Astrocyte (in vitro differentiated cells and primary cell): ENCODE data around the gene SMPD3. TPM values are rescaled to one million over a fixed set of nuclear protein-coding genes. Genes with fewer than 3 reads are reported as not detected.

Experiments
- DNase-seq: peaks from one replicate; pipeline ENCODE4 v3.0.0-alpha.2; 2010; ENCODE audit warnings: low read depth
- FAIRE-seq: peaks from 2 replicates; lab custom pipeline; 2011; peaks lifted over from hg19 to GRCh38; lab: Jason Lieb, UNC
- H2AFZ ChIP-seq: 2 replicates; pipeline ENCODE4 v1.6.0; 2012; ENCODE audit warnings: low read depth, low read length, inconsistent platforms
- H3K27ac ChIP-seq: 2 replicates; pipeline ENCODE4 v1.5.1; 2011; ENCODE audit warnings: low read depth, low read length, inconsistent platforms
- H3K27me3 ChIP-seq: 2 replicates; pipeline ENCODE4 v1.6.0; 2011; ENCODE audit warnings: low read length, inconsistent platforms; ENCODE audit not compliant: insufficient read depth
- H3K36me3 ChIP-seq: 2 replicates; pipeline ENCODE4 v1.5.1; 2011; ENCODE audit warnings: low read length, inconsistent platforms; ENCODE audit not compliant: insufficient read depth
- H3K4me1 ChIP-seq: 2 replicates; pipeline ENCODE4 v1.5.1; 2011; ENCODE audit warnings: low read length, inconsistent platforms; ENCODE audit not compliant: insufficient read depth
- H3K4me2 ChIP-seq: 2 replicates; pipeline ENCODE4 v1.6.0; 2012; ENCODE audit warnings: low read length, inconsistent platforms
- H3K4me3 ChIP-seq: 2 replicates; pipeline ENCODE4 v1.5.1; 2011; ENCODE audit warnings: low read depth, mild to moderate bottlenecking, low read length, inconsistent platforms; ENCODE audit not compliant: insufficient read depth
- H3K79me2 ChIP-seq: 2 replicates; pipeline ENCODE4 v1.6.0; 2012; ENCODE audit warnings: mild to moderate bottlenecking, low read length, inconsistent platforms; ENCODE audit not compliant: insufficient read depth
- H3K9ac ChIP-seq: 2 replicates; pipeline ENCODE4 v1.6.0; 2012; ENCODE audit warnings: mild to moderate bottlenecking, low read length, inconsistent platforms
- H3K9me3 ChIP-seq: 2 replicates; pipeline ENCODE4 v1.5.1; 2012; ENCODE audit warnings: low read depth, mild to moderate bottlenecking, low read length, inconsistent platforms; ENCODE audit not compliant: insufficient read depth
- H4K20me1 ChIP-seq: 2 replicates; pipeline ENCODE4 v1.6.0; 2012; ENCODE audit warnings: low read length, inconsistent platforms; ENCODE audit not compliant: insufficient read depth
- H3K27ac Mint-ChIP-seq: one replicate; pipeline ENCODE4 v1.8.0; 2021; ENCODE audit warnings: mild to moderate bottlenecking, mixed read lengths; ENCODE audit not compliant: unreplicated experiment
- H3K27me3 Mint-ChIP-seq: one replicate; pipeline ENCODE4 v1.8.0; 2021; ENCODE audit warnings: low read depth, mixed read lengths; ENCODE audit not compliant: unreplicated experiment
- H3K36me3 Mint-ChIP-seq: one replicate; pipeline ENCODE4 v1.8.0; 2021; ENCODE audit warnings: low read depth, mixed read lengths; ENCODE audit not compliant: unreplicated experiment
- H3K4me1 Mint-ChIP-seq: one replicate; pipeline ENCODE4 v1.8.0; 2021; ENCODE audit warnings: low read depth, mixed read lengths; ENCODE audit not compliant: unreplicated experiment
- H3K4me3 Mint-ChIP-seq: one replicate; pipeline ENCODE4 v1.8.0; 2021; ENCODE audit warnings: mild to moderate bottlenecking, moderate library complexity, mixed read lengths; ENCODE audit not compliant: unreplicated experiment
- H3K9me3 Mint-ChIP-seq: one replicate; pipeline ENCODE4 v1.8.0; 2021; ENCODE audit warnings: mild to moderate bottlenecking, mixed read lengths; ENCODE audit not compliant: unreplicated experiment
- EZH2 ChIP-seq: IDR thresholded peaks from 2 replicates; pipeline ENCODE4 v1.6.1; 2012; ENCODE audit warnings: mild to moderate bottlenecking, low read length, inconsistent platforms; ENCODE audit not compliant: insufficient read depth
- total RNA-seq: library from RNA; stranded (reverse); gene quantifications from 2 replicates; pipeline ENCODE4 v1.2.1, GENCODE V29; 2021
- TF ChIP-seq, protein P1 (sequence below): IDR thresholded peaks from 2 replicates; pipeline ENCODE4 v1.5.1; 2011; ENCODE audit warnings: low read depth, mild to moderate bottlenecking, inconsistent platforms, low read length, moderate library complexity; ENCODE audit not compliant: insufficient read depth

Gene SMPD3
- total RNA-seq, 1 donor from 2014 or later = 0.25 TPM

DNA sequence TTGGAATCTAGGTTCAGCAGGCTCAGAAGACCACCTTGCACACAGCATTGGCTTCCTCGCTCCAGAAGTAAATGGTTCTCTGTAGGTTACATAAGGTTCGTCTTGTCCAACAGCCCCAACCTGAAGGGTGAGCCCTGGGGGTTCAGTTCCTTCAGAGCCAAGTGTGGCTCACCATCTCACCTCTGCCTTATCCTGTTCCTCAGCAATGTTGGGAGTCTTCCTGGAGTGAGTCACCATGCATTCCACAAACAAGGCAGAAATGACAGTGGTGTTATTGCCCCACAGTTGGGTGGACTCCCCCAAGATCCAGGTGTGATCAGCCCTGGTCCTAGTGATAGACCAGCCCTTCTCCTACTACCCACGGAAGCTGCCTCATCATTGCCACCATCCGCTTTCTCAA is 26.8 kb upstream of the SMPD3 start:
- Mint-ChIP-seq H3K27me3 (peaks cover 42% of the 10 kb centered on the region), H3K9me3 (peaks cover 4% of the 10 kb centered on the region)

DNA sequence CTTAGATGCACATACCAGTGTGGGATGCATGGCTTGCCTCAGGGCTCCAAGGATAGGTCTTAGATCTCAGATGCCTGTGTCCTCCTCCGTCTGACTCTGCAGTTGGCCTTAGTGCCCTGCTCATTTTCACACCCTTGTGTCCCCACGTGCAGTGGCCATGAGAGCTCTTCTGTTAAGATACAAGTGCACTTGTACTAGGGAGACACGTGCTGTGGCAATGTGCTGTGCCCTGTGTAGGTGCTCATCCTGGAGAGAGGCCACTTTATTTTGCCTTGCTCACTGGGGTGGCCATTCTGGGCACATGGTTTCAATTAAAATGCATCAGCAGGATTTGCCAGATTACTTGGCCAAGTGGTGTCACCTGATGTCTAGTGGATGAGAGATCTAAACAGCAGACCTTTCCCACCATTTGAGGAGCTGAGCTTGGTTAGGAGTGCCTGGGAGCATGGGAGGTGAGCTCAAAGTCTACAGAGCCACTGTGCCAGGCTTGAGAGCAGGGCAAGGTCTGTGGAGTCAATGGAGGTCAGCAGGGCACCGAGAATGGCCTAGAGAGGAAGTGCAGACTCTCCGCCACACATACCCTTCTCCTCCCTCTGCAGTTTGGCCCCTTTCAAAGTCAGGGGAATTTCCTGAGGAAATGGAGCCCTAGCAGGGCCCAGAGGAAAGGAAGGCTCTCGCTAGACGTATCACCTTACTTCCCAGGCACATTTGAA is 25.2 kb upstream of the SMPD3 start:
- Histone ChIP-seq H4K20me1 (no peaks in the 10 kb centered on the region), H3K27me3 (peaks cover 17% of the 10 kb centered on the region), H3K4me3 (no peak overlapping the region), H3K4me1 (no peaks in the 10 kb centered on the region), H3K9ac (no peak overlapping the region), H3K79me2 (no peaks in the 10 kb centered on the region), H2AFZ (no peak overlapping the region), H3K4me2 (no peak overlapping the region), H3K9me3 (peaks cover 5% of the 10 kb centered on the region), H3K36me3 (no peaks in the 10 kb centered on the region), H3K27ac (no peak overlapping the region)
- Mint-ChIP-seq H3K27ac (no peak overlapping the region), H3K4me1 (no peaks in the 10 kb centered on the region), H3K9me3 (peaks cover 4% of the 10 kb centered on the region), H3K36me3 (no peaks in the 10 kb centered on the region), H3K27me3 (peaks cover 45% of the 10 kb centered on the region), H3K4me3 (no peak overlapping the region)
- no peak for FAIRE-seq
- no peak for DNase-seq
- TF ChIP-seq, protein P1, sequence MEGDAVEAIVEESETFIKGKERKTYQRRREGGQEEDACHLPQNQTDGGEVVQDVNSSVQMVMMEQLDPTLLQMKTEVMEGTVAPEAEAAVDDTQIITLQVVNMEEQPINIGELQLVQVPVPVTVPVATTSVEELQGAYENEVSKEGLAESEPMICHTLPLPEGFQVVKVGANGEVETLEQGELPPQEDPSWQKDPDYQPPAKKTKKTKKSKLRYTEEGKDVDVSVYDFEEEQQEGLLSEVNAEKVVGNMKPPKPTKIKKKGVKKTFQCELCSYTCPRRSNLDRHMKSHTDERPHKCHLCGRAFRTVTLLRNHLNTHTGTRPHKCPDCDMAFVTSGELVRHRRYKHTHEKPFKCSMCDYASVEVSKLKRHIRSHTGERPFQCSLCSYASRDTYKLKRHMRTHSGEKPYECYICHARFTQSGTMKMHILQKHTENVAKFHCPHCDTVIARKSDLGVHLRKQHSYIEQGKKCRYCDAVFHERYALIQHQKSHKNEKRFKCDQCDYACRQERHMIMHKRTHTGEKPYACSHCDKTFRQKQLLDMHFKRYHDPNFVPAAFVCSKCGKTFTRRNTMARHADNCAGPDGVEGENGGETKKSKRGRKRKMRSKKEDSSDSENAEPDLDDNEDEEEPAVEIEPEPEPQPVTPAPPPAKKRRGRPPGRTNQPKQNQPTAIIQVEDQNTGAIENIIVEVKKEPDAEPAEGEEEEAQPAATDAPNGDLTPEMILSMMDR = no peak
- no peak for TF ChIP-seq EZH2

More for the DNA sequence above, 26.8 kb upstream of the SMPD3 start:
- Mint-ChIP-seq H3K4me1 (no peaks in the 10 kb centered on the region), H3K27ac (no peak overlapping the region), H3K36me3 (no peaks in the 10 kb centered on the region), H3K4me3 (no peak overlapping the region)
- H3K27me3 ChIP-seq = peaks cover 10% of the 10 kb centered on the region
- H3K4me3 ChIP-seq = no peak overlapping the region
- FAIRE-seq (no peak), DNase-seq (no peak)
- no peaks in the 10 kb centered on the region for H3K36me3 ChIP-seq
- H3K9me3 ChIP-seq = peaks cover 5% of the 10 kb centered on the region
- no peak overlapping the region for H3K9ac ChIP-seq
- TF ChIP-seq, protein P1 = no peak
- TF ChIP-seq EZH2 = no peak
- H3K79me2 ChIP-seq = no peaks in the 10 kb centered on the region
- no peaks in the 10 kb centered on the region for H4K20me1 ChIP-seq
- no peak overlapping the region for H3K4me2 ChIP-seq
- H3K27ac ChIP-seq = no peak overlapping the region
- no peaks in the 10 kb centered on the region for H3K4me1 ChIP-seq
- no peak overlapping the region for H2AFZ ChIP-seq

DNA sequence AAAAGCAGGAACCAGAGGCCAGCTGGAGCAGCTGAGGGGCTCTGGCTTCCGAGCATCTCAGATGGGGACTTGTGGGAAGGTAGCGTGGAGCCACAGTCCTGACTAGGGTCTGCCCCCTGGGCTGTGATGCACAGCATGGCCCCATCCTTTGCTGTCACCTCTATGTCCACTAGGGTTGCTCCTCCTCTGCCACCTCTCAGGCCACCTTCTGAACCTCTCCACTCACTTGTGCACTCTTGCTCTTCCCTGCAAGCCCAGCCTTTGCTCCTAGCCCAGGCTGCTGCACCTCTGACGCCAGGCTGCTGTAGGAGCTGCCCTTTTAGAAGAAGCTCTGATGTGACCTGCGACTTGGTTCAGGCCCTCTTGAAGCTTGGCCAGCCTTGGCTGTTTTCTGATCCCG is 24.3 kb upstream of the SMPD3 start:
- Mint-ChIP-seq H3K4me1 (no peaks in the 10 kb centered on the region), H3K9me3 (peaks cover 4% of the 10 kb centered on the region), H3K27ac (no peak overlapping the region), H3K36me3 (no peaks in the 10 kb centered on the region), H3K27me3 (peaks cover 51% of the 10 kb centered on the region), H3K4me3 (no peak overlapping the region)
- no peak for DNase-seq
- H3K4me2 ChIP-seq = no peak overlapping the region
- no peak overlapping the region for H3K9ac ChIP-seq
- peaks cover 5% of the 10 kb centered on the region for H3K9me3 ChIP-seq
- H4K20me1 ChIP-seq = no peaks in the 10 kb centered on the region
- no peak overlapping the region for H3K27ac ChIP-seq
- no peak overlapping the region for H3K4me3 ChIP-seq
- no peak for FAIRE-seq
- no peaks in the 10 kb centered on the region for H3K79me2 ChIP-seq
- TF ChIP-seq, protein P1 = no peak
- TF ChIP-seq EZH2 = no peak
- no peak overlapping the region for H2AFZ ChIP-seq
- H3K4me1 ChIP-seq = no peaks in the 10 kb centered on the region
- peaks cover 18% of the 10 kb centered on the region for H3K27me3 ChIP-seq
- H3K36me3 ChIP-seq = no peaks in the 10 kb centered on the region
